NCI-H146 treated with DMSO at 0.1 percent for 48 hours (cell line): ENCODE measurements around the gene CEBPA.
A peak's percentile ranks its signal among the peaks of the same experiment; 100 is the strongest.
"Not testable (repeated sequence)": the region's sequence is repeated elsewhere in the genome, so short reads cannot be mapped to it uniquely, and the experiment has no call there.

Experiments
- DNase-seq: peaks from one replicate; lab custom pipeline; 2025; ENCODE audit not compliant: unreplicated experiment; lab: John Stamatoyannopoulos, UW

The CEBPA gene

GRCh38 chr19:33301144-33301899, 1.0 kb downstream of the CEBPA start:
- DNase-seq = no peak

GRCh38 chr19:33300894-33301143, 1.5 kb downstream of the CEBPA start:
- DNase-seq = no peak

GRCh38 chr19:33300009-33300893, 2.1 kb downstream of the CEBPA start:
- no peak for DNase-seq

- no peak for DNase-seq
Measured at GRCh38 chr19:33299051-33299688, 3.2 kb downstream of the CEBPA start.

- no peak for DNase-seq
Measured at GRCh38 chr19:33298146-33298911, 4.0 kb downstream of the CEBPA start.

- no peak for DNase-seq
Measured at GRCh38 chr19:33297401-33298145, 4.8 kb downstream of the CEBPA start.

GRCh38 chr19:33296488-33296971, 5.8 kb downstream of the CEBPA start:
- no peak for DNase-seq

GRCh38 chr19:33295621-33296487, 6.5 kb downstream of the CEBPA start:
- DNase-seq = no peak

GRCh38 chr19:33295046-33295445, 7.3 kb downstream of the CEBPA start:
- DNase-seq = not testable (repeated sequence)

- no peak for DNase-seq
Measured at GRCh38 chr19:33294058-33294798, 8.1 kb downstream of the CEBPA start.

- peak; percentile 77 for DNase-seq
Measured at GRCh38 chr19:33293255-33294057, 8.9 kb downstream of the CEBPA start.

- DNase-seq = no peak
Measured at GRCh38 chr19:33292595-33293254, 9.6 kb downstream of the CEBPA start.

GRCh38 chr19:33291623-33292534, 10.5 kb downstream of the CEBPA start:
- no peak for DNase-seq

GRCh38 chr19:33290956-33291622, 11.2 kb downstream of the CEBPA start:
- no peak for DNase-seq

GRCh38 chr19:33290082-33290815, 12.1 kb downstream of the CEBPA start:
- no peak for DNase-seq
